ENCODE results near the gene BLOC1S3. TPM values are rescaled to one million over a fixed set of nuclear protein-coding genes. Genes with fewer than 3 reads are reported as not detected.

BLOC1S3 gene
- total and polyA plus RNA-seq, 2 of the 13 experiments (the other 11 are each of a cell fraction or from before 2014, with no cell fraction given): 4.3 to 4.8 TPM

- TF ChIP-seq ZGPAT (CRISPR knock-in tag; IDR thresholded peaks at IDR 0.05) (no peak), ONECUT2 (CRISPR knock-in tag; IDR thresholded peaks at IDR 0.05) (no peak), ZNF503 (CRISPR knock-in tag; IDR thresholded peaks at IDR 0.05) (no peak), POLR2G (IDR thresholded peaks at IDR 0.05; ENCODE audit: low read depth, low read length) (no peak), ZNF432 (CRISPR knock-in tag; IDR thresholded peaks at IDR 0.05; ENCODE audit: borderline replicate concordance) (no peak), ZNF33A (CRISPR knock-in tag; IDR thresholded peaks at IDR 0.05; ENCODE audit: borderline replicate concordance) (no peak), ZMYM2 (CRISPR knock-in tag; IDR thresholded peaks at IDR 0.05) (no peak), ZFP37 (CRISPR knock-in tag; IDR thresholded peaks at IDR 0.05; ENCODE audit: borderline replicate concordance) (no peak), ZFP36 (IDR thresholded peaks at IDR 0.05; ENCODE audit: borderline replicate concordance, low read depth, low read length, partially characterized antibody) (no peak), EHMT2 (IDR thresholded peaks at IDR 0.05; ENCODE audit: borderline replicate concordance, low read depth, low read length) (no peak), HIC2 (CRISPR knock-in tag; IDR thresholded peaks at IDR 0.05; ENCODE audit: low read depth) (peak; percentile 71; the same call in 1 of the 2 replicates), AGO1 (IDR thresholded peaks at IDR 0.05; ENCODE audit: low read depth, low read length, poor library complexity, severe bottlenecking) (peak; percentile 27), SMARCE1 (IDR thresholded peaks at IDR 0.05; ENCODE audit: borderline replicate concordance) (no peak), ZNF782 (CRISPR knock-in tag; IDR thresholded peaks at IDR 0.05; ENCODE audit: borderline replicate concordance) (no peak), ZNF18 (CRISPR knock-in tag; IDR thresholded peaks at IDR 0.05; ENCODE audit: insufficient replicate concordance) (no peak), KAT8 (CRISPR knock-in tag; IDR thresholded peaks at IDR 0.05) (peak; percentile 44; the same call in 1 of the 2 replicates), ZNF484 (CRISPR knock-in tag; IDR thresholded peaks at IDR 0.05; ENCODE audit: borderline replicate concordance, low read depth) (no peak), SIX1 (CRISPR knock-in tag; IDR thresholded peaks at IDR 0.05; ENCODE audit: borderline replicate concordance) (no peak), ETV5 (CRISPR knock-in tag; IDR thresholded peaks at IDR 0.05; ENCODE audit: borderline replicate concordance) (peak; percentile 8; the same call in 1 of the 2 replicates), THAP11 (CRISPR knock-in tag; IDR thresholded peaks at IDR 0.05) (no peak), TAF1 (CRISPR knock-in tag; IDR thresholded peaks at IDR 0.05) (peak; percentile 44; the same call in 1 of the 2 replicates)
These were observed 13.8 kb upstream of the BLOC1S3 start (continued) for GRCh38 chr19:45164577-45165335.

All from HepG2 (cell line).